HG03565 (cell line): ENCODE data around the gene RCC2.

Source experiments
- ATAC-seq: cut with Tn5 transposase; IDR thresholded peaks from one replicate; pipeline ENCODE4 v1.9.1; 2021; ENCODE audit warnings: mild to moderate bottlenecking, moderate library complexity; ENCODE audit not compliant: unreplicated experiment

RCC2 gene

DNA sequence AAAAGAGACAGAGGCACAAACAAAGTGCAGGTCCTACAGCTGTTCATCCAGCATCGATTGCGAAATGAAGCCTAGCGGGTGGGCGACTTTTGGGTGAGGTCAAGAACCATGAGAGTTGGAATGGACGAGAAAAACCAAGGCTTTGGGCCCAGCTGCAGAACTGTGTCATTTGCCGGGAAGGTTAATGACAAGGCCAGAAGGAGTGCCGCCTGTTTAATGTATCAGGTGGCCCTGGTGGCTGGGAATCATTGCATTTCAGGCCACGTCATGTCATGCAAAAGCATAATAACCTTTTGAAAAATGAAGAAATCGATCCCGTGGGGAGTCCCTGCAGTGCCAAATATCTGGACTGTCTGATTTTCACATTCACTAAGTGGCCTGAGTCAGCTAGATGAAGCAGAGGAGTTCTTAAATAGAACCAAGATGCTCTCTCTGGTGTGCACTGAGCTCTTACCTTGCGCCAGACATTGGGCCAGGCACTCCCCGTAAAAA lies 8.1 kb upstream of the RCC2 start:
- ATAC-seq, result no peak

DNA sequence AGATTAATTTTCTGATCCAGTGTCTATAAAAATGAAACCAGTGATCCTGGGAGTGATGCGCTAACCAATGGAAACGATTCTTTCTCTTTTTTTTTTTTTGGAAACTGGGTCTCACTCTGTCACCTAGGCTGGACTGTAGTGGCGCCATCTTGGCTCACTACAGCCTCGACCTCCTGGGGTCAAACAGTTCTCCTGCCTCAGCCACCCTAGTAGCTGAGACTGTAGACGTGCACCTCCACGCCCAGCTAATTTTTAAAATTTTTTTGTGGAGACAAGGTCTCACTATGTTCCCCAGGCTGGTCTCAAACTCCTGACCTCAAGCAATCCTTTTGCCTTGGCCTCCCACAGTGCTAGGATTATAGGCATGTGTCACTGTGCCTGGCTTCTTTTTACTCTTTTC lies 3.4 kb upstream of the RCC2 start:
- no peak for ATAC-seq

DNA sequence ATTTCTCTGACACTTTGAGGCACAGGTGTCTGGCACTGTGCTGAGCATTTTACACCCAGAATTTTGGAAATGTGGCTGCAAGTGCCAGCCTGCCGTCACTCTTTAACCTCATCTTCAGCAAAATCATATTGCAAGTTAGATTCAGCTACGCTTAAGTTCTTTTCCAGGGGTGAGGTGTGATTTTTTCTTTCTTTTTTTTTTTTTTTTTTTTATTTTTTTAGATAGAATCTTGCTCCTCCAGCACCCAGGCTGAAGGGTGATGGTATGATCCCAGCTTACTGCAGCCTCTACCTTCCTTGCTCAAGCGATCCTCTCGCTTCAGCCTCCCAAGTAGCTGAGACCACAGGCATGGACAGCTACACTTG lies 2.5 kb upstream of the RCC2 start:
- ATAC-seq, result no peak

DNA sequence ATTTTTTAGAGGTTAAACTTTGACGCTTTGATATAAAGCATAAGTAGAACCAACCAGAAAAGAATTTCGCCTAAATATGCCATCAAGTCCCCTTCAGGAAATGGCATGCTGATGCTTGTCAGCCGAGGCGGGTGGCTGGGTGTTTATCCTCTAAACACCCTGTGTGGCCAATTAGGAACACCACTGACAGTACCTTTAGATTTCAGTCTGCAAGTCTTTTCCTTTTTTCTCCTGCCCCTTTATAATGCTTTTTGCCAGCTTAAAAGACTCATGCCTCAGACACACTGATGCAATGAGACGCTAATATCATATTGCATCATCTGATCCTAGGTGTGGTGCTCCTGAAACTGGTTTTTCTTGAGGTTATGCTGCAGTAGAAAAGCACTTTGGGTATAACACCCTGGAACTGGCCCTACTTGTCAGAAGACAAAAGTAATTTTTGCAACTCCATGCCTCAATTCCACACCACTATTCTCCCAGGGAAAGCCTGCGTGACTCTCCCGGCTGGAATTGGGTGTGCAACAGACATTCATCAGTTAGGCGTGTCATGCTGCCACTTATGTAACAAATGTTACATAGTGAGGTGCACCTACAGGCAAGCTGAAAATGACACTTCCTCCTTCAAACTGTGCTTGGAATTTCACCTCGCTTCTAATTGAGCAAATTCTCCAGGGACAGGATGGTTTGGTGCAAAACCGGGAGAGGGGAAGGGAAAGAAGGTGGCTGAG lies 2.0 kb upstream of the RCC2 start:
- ATAC-seq, result no peak

DNA sequence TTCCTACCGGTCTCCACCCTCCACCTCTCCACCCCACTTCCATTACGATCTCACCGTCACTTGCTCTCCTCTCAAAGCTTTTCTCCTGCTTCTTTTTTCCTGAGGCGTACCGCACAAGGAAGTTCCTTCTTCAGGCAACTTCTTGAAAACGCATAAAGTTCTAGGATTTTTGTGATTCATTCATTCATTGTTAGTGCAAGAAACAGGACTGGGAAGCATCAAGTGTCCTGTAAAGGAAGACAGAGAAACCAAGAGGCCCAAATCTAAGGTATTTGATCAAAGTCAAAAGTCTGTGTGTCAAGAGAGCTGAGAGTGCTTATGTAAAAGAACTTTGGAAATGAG lies 1.3 kb upstream of the RCC2 start:
- ATAC-seq, result no peak

DNA sequence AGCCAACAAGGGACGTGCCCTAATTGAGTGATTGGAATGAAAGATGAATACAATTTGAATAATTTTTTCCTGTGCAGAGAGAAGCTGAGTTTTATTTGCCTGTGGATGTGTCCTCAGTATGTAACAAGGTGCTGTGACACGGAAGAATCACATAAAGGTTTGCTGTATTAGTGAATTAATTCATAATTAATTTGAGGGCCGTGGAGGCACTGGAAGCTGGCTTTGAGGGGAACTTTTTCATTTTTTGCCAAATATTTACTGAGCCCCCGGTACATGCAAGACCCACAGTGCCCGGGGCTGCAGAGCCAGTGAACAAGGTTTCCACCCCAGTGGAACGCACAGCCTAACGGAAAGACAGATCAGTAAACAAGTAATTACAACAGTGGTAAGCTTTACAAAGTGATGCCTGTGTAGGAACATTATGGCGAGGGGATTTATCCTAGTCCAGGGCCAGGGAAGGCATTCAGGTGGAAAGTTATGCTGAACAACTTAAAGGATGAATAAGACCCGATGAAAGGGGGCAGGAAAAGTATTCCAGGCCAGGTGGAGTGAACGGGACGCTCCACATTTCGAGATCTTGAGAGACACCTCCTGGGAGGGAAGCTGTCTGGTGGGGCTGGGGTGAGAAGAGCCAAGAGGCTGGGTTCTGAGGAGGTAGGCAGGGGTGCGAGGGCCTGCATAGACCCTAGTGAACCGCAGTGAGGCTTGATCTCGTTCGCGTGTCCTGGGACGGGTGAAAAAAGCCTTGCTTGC lies 773 bp upstream of the RCC2 start:
- ATAC-seq, result no peak

DNA sequence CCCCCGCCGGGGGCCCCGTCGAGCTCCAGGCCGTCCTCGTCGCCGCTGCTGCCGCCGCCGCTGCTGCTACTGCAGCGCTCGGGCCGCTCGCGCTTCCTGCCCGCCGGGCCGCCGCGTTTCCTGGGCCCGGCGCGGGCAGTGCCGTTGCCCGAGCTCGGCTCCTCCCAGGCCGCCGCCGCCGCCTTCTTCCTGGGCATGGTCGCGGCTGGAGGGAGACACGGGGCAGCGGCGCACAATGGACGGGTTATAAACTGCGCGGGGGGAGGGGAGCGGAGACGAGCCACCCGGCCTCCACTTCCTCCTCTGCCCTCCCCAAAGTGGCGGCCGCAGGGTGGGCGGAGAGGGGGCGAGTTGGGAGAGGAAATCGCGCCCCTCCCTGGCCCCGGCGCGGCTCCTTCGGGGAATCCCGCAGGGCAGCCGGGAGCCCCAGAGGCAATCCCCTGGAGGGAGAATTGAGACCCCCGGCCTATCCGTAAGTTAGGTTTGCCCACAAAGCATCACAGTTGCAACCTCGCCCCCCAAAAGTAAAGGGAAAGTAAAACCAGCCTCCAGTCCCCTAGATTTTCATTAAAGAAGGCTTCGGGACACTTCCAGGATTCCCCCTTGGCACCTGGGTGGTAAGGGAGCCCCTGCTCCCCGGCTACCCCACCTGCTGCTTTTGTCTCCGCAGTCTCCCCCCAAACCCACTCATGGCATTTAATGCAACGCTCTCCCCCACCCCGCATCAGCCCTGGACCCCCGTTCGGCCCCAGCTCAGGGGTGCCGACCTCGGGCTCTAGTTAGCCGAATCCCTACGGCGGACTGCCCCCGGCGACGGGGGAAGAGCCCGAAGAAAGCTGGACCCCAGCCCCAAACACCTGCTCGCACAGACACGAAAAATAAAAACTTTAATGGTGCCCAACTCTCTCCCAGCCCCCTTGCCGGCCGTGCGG lies 893 bp downstream of the RCC2 start:
- ATAC-seq, result peak; percentile 19

DNA sequence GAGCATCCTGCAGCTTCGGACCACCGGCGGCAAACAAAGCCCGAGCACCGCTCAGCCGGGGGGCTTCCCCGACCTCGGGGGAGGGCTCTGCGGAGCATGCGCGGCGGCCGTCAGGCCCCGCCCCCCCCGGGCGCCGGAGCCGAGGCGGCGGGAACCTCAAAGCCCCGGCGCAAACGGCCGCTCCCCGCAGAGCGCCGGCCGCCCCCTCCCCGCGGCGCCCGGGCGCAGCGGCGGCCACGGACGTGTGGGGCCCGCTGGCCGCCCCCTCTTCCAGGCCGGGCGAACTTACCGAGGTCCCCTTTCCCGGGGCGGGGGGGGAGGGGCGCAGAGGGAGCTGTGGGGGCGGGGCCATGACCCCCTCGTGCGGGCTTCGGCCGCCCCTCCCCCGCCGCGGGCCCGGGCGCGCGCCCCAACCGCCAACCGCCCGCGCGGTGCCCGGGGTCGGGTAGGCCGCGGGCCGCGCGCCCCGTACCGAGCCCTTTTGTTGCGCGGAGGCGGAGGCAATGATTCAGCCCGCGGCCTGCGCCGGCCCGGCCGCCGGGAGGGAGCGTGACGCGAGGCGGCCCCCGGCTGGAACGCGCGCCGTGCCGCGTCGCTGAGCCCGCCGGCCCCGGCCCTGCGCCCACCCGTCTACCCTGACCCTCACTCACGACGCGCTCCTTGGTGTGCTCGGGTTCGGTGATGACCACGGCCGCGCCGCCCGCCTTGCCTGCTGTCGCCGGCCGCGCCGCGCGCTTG lies 1.7 kb downstream of the RCC2 start:
- ATAC-seq, result peak; percentile 27

DNA sequence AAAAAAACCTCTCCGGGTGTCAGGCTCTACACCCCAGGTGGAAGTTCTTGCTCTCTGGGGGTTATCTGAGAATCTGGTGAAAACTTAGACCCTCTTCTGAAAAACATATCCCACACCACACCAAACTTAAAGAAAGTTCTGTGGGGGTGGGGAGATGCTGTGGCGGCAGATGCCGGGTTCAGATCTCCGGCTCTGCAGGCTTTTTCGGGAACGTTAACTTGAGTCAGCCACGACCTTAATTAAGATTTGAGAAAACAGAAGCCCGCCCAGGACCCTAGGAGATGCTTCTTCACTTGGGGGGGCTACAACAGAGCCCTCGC lies 2.3 kb downstream of the RCC2 start:
- no peak for ATAC-seq

DNA sequence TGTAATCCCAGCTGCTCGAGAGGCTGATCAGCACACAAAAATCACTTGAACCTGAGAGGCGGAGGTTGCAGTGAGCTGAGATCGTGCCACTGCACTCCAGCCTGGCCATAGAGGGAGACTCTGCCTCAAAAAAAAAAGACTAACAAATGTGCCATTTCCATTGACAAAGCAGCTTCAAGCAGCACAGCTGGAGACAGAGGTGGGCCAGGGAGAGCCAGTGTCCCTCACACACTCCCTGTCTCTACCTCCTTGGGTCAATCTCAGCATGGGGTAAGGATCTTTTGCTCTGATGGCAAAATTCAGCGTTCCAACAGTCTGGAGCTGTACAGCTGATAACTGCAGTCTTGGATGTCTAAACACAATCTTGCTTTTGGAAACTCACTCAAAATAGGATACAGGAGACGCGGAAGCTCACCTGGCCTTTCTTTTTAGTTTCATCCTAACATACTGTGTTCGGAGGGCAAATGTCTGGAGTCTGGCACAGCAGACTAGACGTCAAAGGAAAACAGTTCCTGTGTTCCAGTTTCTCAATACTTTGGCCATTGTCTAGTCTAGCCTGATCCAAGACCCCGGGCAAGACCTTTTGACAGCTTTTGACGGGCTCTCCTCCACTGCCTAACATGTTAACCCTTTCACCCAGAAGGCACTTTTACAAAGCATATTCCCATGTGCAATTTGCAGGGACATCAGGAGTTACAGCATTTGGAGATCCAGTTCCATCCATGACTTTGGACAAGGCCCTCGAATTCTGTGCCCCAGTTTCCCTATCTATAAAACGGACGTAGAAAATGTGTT lies 2.9 kb downstream of the RCC2 start:
- ATAC-seq, result no peak

DNA sequence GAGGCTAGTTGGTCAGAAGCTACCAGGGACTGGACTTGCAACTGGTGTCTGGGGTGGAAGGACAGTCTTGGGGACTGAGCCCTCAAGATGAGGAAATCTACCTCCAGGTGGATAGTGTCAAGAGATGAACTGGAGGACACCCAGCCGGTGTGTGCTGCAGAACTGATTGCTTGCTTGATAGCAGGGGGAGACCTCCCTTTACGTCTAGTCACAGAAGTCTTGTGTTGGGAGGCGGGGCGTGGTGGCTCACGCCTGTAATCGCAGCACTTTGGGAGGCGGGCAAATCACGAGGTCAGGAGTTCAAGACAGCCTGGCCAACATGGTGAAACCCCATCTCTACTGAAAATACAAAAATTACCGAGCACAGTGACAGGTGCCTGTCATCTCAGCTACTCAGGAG lies 4.9 kb downstream of the RCC2 start:
- no peak for ATAC-seq

DNA sequence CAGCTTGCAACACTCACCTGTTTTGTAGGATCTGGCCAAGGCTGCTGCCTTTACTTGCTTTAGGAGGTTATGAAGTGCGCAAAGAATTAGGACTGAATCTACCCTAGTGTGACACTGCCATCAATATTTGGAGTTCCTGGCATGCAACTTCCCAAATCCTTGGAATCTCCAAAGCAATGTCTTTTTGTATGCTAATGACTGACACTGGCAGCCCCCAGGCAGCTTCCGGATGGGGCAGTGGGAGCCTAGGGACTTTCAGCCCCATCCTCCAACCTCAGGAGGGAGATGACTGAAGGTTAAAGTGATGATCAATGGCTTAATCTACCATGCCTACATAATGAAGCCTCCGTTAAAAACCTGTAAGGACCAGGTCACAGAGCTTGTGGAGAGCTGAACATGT lies 5.5 kb downstream of the RCC2 start:
- no peak for ATAC-seq

DNA sequence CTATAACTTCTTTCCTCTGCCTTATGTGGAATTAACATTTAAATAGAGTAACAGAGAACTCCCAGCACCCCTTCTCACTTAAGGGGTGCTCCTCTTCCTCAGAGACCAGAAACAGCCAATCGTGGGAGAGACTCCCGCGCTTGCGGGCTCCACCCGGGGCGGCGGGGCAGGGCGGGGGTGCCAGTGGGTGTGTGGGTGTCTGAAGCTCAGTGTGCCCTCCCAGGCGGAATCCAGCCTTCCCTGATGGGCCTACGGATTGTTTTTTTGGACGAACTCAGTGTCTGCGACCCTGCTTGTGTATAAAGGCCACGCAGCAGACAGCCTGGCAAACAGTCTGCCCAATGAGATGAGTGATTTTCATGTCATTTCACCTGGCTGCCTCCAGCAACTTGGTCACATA lies 6.2 kb downstream of the RCC2 start:
- ATAC-seq, result no peak

DNA sequence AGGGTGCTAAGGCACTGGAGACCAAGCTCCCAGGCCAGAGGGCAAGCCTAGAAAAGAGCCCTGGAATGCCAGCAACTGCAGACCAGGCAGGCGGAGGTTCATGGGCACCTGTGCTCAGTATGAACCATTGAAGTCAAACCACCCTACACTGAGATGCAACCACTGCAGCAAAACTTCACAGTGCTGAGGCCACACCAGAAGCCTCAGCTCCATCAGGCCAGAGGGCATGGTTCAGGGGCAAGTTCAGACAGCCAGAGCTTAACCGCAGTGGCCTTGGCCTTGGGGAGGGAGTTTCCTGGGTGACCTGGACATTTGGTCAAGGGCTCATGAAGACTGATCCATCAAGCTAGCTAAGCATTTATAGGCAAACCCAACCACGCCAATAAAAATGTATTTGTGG lies 7.1 kb downstream of the RCC2 start:
- ATAC-seq, result no peak

DNA sequence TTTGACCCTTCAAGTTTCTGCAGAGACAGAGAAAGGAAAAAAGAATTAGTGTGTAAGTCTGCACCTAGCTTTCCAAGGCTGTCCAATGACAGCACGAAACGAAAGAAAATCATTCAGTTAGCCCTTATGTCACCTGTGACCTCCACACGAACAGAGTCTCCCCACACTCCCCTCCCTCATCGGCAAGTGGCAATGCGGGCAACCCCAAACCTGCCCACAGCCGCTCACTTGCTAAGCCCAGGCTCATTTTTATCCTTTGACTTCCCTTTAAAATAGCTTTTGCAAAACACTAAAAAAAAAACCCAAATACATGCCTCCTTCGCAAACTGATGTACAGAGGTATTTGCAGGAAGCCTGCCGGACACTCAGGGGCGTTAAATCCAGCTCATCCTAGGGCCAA lies 10.3 kb downstream of the RCC2 start:
- no peak for ATAC-seq

DNA sequence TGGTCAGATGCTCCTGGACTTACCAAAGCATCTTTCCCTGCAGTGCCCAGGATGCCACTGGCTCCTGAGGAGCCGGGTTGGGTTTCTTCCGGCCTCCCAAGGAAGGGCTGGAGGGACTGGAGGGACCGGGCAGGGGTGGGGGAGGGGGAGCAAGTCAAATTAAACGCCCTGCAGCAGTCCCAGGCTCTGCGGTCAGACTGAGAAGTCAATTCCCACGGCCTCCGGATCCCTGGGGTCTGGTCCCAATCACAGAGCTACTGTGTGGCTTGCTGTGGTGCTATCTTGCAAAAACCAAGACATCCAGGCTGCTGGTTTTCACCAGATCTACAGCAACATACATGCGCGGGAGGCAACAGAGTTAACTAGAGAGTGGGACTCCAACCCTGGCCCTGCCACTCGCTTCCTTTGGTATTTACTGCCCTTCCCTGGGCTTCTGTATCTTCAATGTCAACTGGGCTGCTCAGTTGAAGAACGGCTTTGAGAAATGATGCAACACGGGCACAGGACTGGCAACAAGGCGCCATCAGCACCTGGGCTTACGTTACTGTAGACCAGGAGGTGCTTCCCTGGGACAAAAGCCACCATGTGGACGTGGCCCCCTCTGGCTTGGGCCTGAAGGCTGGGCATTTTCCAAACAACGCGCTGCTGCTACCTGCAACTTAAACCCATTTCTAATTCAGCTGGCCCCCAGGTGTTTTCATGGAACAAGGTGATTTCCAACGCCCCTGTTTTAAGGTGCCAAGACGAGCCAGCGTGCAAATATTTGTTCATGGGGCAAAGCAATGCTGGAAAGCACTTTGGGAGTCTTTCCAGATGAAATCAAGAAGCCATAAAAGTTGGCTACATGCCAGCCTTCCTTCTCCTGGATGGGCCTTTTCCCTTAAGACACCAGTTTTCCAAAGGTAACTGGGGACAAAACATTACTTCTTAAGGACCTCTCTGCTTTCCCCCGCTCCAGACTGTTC lies 11.5 kb downstream of the RCC2 start:
- ATAC-seq, result no peak

DNA sequence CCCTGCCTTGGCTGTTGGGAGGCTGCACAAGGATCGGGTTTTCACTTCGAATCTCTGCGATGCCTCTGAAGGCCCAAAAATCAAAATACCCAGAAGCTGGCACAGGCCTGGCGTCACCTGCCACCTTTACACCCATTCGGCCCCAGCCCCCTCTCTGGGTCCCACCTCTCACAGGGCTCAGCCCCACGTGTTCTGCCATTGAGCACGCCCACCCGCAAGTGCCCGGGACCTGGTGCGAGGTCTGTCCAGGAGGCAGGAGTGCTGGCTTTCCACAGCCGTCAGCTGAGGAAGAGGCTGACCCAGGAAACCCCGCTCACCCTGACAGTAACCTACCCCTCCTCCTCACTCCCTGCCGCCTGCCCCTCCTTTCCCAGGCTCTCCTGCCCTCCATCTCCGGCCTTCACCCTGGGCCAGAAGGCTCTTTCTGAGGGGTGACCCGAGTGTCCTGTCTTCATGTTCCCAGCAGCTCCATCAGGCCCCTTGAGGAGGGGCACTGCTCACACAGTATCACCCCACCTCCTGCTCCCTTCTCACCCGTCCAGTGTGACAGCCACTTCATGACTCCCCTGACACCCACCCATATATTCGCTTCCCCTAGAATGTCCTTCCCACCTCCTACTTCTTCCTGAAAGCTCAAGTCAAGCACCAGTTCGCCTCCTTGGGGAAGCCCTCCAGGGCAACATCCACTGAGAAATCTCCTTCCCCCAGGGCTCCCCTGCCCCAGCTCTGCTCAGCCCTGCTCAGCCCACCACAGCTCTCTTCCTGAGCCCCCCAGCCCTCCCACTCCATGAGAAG lies 13.5 kb downstream of the RCC2 start:
- ATAC-seq, result no peak

DNA sequence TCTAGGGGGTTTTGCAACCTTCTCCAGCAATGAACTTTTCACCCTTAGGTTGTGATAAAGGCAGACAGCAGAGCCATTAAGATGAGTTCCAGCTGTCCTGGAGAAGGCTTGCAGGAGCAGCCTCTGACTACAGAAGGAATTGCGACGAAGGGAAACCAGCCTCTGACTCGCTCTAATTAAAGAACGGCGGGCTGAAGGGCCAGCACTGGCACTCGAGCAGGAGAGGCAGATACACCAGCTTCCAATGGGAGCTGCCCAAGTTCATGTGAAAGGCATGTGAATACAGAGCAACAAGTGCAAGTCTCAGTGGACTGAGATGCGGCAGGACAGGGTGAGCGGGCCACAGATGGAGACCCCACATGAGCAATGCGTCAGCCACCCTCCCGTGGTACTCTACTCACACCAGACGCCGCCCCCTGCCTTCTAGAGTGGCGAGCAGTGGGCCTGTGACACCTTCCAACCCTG lies 15.7 kb downstream of the RCC2 start:
- no peak for ATAC-seq
